Lower lobe of right lung (tissue), 2 donors: ENCODE data around the gene GATAD2B. TPM values are rescaled to one million over a fixed set of nuclear protein-coding genes. Genes with fewer than 3 reads are reported as not detected.

Source experiments
- ATAC-seq, 2 donors: fragments of 200-7000 bp; cut with Tn5 transposase; one replicate each; pipeline ENCODE4 v1.9.1; 2020 to 2022; ENCODE audit warnings: mild to moderate bottlenecking in 2 of 2, moderate library complexity in 2 of 2
- DNase-seq: peaks from one replicate; pipeline ENCODE4 v3.0.0-alpha.2; 2020
- H3K27ac ChIP-seq: fragments of 200-600 bp; one replicate; pipeline ENCODE4 v1.8.0; 2022
- H3K27me3 ChIP-seq: fragments of 200-600 bp; one replicate; pipeline ENCODE4 v1.8.0; 2022; ENCODE audit warnings: low read depth
- H3K36me3 ChIP-seq: fragments of 200-600 bp; one replicate; pipeline ENCODE4 v1.8.0; 2022; ENCODE audit warnings: mild to moderate bottlenecking
- H3K4me1 ChIP-seq: fragments of 200-600 bp; one replicate; pipeline ENCODE4 v1.8.0; 2022
- H3K4me3 ChIP-seq: fragments of 200-600 bp; one replicate; pipeline ENCODE4 v1.8.0; 2022; ENCODE audit warnings: mild to moderate bottlenecking
- H3K9me3 ChIP-seq: fragments of 200-600 bp; one replicate; pipeline ENCODE4 v1.8.0; 2022
- intact Hi-C: fragments of 100-400 bp; cut with DNase I; formaldehyde crosslinking; loops from one replicate; pipeline ENCODE4 v1.11.0; 2022
- total RNA-seq: library from RNA; stranded (reverse); fragmentation: NEBNext Ultra II Directional; extraction: Animal tissue kit (Norgen Biotek cat#: 25700); gene quantifications from one replicate; pipeline ENCODE4 v1.2.1, GENCODE V29; 2021
- TF ChIP-seq, protein P1 (sequence below): fragments of 200-600 bp; IDR thresholded peaks from one replicate; pipeline ENCODE4 v1.8.0; 2022; ENCODE audit warnings: antibody characterized with exemption, mild to moderate bottlenecking
- donor health status: DM: no; HTN: yes; CAD: no; lungs with severe emphysema.

GATAD2B gene
- total RNA-seq, 1 donor from 2014 or later = 50.2 TPM

DNA sequence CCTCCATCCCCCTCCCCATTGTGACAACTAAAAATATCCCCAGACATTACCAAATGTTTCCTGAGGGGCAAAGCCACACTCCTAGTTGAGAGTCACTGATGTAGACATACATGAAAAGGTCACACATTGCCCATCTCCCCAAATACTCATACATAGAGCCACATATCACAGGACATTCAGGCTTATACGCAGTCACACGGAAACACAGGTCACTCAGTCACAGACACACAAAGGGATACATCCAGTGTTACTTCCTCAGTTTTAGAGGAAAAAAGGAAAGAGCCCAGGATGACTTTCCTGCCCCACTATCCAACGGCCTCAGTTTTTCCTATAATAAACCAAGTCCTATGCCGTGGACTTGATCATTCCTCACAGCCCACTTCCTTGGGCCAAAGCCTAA lies 38.6 kb upstream of the GATAD2B start:
- Histone ChIP-seq H3K27me3 (no peaks in the 10 kb centered on the region), H3K4me1 (peaks cover 73% of the 10 kb centered on the region), H3K9me3 (no peaks in the 10 kb centered on the region), H3K4me3 (peak overlapping the region; percentile 81), H3K36me3 (peaks cover 28% of the 10 kb centered on the region), H3K27ac (peak overlapping the region; percentile 96)
- DNase-seq = no peak
- intact Hi-C loops = no loop called here
- TF ChIP-seq, protein P1, sequence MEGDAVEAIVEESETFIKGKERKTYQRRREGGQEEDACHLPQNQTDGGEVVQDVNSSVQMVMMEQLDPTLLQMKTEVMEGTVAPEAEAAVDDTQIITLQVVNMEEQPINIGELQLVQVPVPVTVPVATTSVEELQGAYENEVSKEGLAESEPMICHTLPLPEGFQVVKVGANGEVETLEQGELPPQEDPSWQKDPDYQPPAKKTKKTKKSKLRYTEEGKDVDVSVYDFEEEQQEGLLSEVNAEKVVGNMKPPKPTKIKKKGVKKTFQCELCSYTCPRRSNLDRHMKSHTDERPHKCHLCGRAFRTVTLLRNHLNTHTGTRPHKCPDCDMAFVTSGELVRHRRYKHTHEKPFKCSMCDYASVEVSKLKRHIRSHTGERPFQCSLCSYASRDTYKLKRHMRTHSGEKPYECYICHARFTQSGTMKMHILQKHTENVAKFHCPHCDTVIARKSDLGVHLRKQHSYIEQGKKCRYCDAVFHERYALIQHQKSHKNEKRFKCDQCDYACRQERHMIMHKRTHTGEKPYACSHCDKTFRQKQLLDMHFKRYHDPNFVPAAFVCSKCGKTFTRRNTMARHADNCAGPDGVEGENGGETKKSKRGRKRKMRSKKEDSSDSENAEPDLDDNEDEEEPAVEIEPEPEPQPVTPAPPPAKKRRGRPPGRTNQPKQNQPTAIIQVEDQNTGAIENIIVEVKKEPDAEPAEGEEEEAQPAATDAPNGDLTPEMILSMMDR = no peak
- ATAC-seq = no peak

DNA sequence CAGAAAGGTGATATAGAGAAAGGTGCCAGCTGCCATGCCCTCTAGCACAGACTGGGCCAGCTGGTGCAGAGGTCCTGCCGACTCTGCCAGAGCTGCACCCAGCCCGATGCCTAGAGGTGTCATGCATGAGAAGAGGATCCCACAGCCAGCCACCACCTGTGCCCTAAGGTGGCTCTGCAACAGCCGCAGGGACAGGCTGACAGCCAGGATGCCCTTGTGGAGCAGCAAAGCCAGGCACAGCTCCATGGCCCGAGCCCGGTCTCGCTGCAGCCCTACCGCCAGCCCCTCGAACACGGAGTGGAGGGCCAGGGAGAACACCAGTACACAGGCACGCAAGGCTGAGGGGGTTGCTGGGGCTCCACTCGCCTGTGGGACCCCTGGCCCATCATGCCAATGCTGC lies 37.4 kb upstream of the GATAD2B start:
- peaks cover 71% of the 10 kb centered on the region for H3K4me1 ChIP-seq
- peaks cover 28% of the 10 kb centered on the region for H3K36me3 ChIP-seq
- ATAC-seq (no peak), DNase-seq (no peak)
- no peaks in the 10 kb centered on the region for H3K27me3 ChIP-seq
- no peak overlapping the region for H3K4me3 ChIP-seq
- intact Hi-C loops = no loop called here
- H3K9me3 ChIP-seq = no peaks in the 10 kb centered on the region
- TF ChIP-seq, protein P1 = no peak
- H3K27ac ChIP-seq = peak overlapping the region; percentile 58

DNA sequence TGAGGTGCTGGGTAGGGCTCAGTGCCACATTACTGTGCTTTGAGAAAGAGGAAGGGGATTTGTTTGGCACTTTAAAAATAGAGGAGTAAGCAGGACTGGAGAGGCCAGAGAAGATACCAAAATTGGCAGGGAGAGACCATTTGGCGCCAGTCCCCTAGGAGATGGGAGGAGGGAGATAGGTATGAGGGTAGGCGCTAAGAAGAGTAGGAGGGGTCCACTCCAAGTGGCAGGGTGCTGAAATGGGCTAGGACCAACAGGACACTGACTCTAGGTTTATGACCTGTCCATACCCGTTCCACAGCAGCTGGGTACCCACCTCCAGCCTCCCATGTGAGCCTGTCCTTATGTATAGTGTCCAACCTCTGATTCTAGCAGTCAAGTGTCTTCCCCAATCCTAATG lies 36.7 kb upstream of the GATAD2B start:
- peak overlapping the region; percentile 58 for H3K27ac ChIP-seq
- H3K4me1 ChIP-seq = peaks cover 68% of the 10 kb centered on the region
- intact Hi-C loops = no loop called here

DNA sequence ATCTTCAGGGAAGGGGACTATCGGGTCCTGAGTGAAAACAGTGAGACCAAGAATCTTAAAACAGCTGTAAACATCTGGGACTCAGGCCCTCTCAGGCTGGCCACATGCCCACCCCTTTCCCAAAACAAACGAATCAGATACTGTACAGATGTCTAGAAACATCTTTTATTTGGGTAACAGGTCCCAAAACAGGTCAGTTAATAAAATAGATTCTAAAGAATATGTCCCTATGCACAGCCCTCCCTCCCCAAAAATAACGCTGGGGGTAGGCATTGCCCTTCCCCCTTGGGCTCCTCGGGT lies 36.1 kb upstream of the GATAD2B start:
- TF ChIP-seq, protein P1 = no peak
- Histone ChIP-seq H3K4me1 (peaks cover 67% of the 10 kb centered on the region), H3K27ac (peak overlapping the region; percentile 58), H3K9me3 (no peaks in the 10 kb centered on the region), H3K27me3 (no peaks in the 10 kb centered on the region), H3K36me3 (peaks cover 38% of the 10 kb centered on the region), H3K4me3 (peak overlapping the region; percentile 95)
- no peak for ATAC-seq
- intact Hi-C loops = no loop called here
- no peak for DNase-seq

More for the DNA sequence above, 36.7 kb upstream of the GATAD2B start:
- peaks cover 33% of the 10 kb centered on the region for H3K36me3 ChIP-seq
- TF ChIP-seq, protein P1 = no peak
- ATAC-seq (no peak), DNase-seq (no peak)
- peak overlapping the region; percentile 95 for H3K4me3 ChIP-seq
- no peaks in the 10 kb centered on the region for H3K27me3 ChIP-seq
- no peaks in the 10 kb centered on the region for H3K9me3 ChIP-seq

DNA sequence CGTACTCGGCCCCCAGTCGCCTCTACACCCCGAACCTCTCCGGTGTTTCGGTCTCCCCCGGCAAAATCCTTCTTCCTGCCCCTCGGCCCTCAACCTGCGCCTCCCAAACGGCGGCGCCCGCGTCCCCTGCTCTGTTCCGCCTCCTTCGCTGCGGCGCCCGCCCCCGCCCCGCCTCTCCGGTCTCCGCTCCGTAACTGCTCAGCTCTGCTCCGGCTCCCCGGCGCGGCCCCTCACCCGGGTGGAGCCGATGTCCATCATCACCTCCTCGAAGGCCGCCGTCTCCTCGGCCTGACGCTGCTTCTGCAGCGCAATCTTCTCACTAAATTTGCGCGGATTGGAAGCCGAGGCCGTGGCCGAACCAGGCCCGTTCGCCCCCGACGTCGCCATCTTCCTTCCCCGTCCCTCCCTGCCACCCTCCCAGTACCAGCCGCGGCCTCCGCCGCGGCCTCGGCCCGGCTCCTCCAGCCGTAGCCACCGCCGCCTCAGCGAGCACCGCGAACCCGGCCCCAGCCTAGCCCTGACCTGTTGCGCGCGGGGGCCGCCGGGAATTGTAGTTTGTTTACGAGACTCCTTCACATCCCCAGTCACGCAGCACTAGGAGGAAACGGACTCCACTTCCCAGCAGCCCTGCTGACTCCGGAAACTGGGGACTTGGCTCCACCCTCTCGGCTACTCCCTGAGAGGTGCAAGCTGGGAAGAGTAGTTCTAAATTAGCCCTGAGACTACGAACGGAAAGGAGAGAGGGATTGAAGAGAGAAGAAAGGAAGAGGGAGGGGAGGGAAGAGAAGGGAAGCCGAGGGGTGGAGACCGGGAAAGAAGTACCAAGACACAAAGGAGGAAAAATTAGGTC lies 35.6 kb upstream of the GATAD2B start, which contains the start of gene CRTC2:
Gene CRTC2 (minus strand): TSS at position 502 of the 850 bp plus-strand sequence. CDS start 115 bp downstream, at position 387.
- DNase-seq (peak; percentile 100), ATAC-seq (peak; percentile 93 to 95)
- Histone ChIP-seq H3K9me3 (no peaks in the 10 kb centered on the region), H3K4me1 (peaks cover 67% of the 10 kb centered on the region), H3K27me3 (no peaks in the 10 kb centered on the region), H3K36me3 (peaks cover 44% of the 10 kb centered on the region), H3K4me3 (peak within 1 kb of the TSS; percentile 95), H3K27ac (peak within 1 kb of the TSS; percentile 92)
- intact Hi-C loops = no loop called here
- TF ChIP-seq, protein P1 = no peak
